RWPE1 (cell line): Measurements from ENCODE around the gene RNF157.

Experiments used
- CTCF ChIA-PET: fragments of 350-600 bp; sonication (Branson Sonifier 250); formaldehyde crosslinking; extraction: SDS; loops from one replicate; lab custom pipeline; 2021; lab: Yijun Ruan, JAX
- POLR2A ChIA-PET: fragments of 400-600 bp; formaldehyde crosslinking; extraction: SDS; loops from one replicate; lab custom pipeline; 2020; ENCODE audit warnings: antibody characterized with exemption; ENCODE audit not compliant: low non-redundant PET; lab: Yijun Ruan, JAX
- DNase-seq: peaks from one replicate; pipeline ENCODE4 v3.0.0; 2012; ENCODE audit warnings: low spot score
- H3K27ac ChIP-seq: fragments of 450-650 bp; 2 replicates; pipeline ENCODE4 v1.5.1; 2017
- TF ChIP-seq, protein P1 (sequence below): fragments of 450-650 bp; conservative IDR thresholded peaks from 2 replicates; pipeline ENCODE4 v1.5.1; 2017; ENCODE audit warnings: low read depth, mild to moderate bottlenecking

Gene RNF157

DNA sequence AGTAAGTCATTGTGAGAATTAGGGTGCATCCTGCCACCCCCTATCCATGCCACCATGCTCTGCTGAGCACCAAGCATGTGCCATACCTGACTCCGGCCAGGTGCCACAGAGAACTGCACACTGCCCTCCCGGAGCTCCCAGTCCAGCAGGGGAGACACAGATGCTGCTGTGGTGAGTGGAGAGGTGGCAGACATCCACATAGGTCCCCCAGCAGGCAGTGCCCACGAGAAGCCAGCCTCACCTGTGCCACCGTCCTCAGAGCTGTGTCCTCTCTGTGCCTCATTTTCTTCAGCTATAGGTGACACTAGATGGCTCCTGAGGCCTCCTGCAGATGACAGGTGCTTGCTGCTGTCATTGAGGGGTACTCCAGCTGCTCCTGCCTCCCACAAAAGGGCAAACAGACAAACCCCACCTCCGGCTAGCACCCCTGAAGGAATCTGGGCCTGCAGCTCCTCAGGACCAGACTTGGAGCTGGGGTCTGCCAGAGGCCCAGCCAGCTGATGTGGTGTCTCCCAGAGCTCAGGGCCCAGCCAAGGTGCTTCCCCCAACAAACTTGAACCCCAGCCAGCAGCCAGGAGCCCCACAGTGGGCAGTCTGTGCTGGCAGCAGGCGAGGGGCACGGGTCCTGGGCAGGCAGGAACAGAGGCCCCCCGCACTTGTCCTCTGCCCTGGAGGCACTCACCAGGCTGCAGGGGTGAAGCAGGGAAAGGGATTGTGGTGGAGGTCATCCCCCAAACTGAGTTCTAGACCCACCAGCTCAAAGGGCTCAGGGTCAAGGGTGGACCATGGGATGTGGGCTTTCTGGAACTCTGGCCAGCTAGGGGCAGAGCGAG lies 116.3 kb downstream of the RNF157 start:
- CTCF ChIA-PET, result interaction anchor here (0.5 to 5.1 kb wide), 3 partner anchors 57 to 155 kb away, joined by 3 to 60 read pairs (median 4); no protein-coding TSS in a partner anchor
- no peak for DNase-seq
- TF ChIP-seq, protein P1, sequence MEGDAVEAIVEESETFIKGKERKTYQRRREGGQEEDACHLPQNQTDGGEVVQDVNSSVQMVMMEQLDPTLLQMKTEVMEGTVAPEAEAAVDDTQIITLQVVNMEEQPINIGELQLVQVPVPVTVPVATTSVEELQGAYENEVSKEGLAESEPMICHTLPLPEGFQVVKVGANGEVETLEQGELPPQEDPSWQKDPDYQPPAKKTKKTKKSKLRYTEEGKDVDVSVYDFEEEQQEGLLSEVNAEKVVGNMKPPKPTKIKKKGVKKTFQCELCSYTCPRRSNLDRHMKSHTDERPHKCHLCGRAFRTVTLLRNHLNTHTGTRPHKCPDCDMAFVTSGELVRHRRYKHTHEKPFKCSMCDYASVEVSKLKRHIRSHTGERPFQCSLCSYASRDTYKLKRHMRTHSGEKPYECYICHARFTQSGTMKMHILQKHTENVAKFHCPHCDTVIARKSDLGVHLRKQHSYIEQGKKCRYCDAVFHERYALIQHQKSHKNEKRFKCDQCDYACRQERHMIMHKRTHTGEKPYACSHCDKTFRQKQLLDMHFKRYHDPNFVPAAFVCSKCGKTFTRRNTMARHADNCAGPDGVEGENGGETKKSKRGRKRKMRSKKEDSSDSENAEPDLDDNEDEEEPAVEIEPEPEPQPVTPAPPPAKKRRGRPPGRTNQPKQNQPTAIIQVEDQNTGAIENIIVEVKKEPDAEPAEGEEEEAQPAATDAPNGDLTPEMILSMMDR, result no peak
- no peak overlapping the region for H3K27ac ChIP-seq
- POLR2A ChIA-PET, result no interaction called here

DNA sequence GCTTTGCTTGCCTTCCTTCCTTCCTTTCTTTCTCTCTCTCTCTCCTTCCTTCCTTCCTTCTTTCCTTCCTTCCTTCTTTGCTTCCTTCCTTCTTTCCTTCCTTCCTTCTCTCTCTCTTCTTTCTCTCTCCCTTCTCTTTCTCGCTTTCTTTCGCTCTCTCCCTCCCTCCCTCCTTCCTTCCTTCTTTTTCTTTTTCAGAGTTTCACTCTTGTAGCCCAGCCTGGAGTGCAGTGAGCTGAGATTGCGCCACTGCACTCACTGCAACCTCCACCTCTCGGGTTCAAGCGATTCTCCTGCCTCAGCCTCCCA lies 117.1 kb downstream of the RNF157 start:
- CTCF ChIA-PET, result interaction anchor here (2.5 to 5.1 kb wide), 2 partner anchors 58 to 156 kb away, joined by 23 to 60 read pairs; no protein-coding TSS in a partner anchor

DNA sequence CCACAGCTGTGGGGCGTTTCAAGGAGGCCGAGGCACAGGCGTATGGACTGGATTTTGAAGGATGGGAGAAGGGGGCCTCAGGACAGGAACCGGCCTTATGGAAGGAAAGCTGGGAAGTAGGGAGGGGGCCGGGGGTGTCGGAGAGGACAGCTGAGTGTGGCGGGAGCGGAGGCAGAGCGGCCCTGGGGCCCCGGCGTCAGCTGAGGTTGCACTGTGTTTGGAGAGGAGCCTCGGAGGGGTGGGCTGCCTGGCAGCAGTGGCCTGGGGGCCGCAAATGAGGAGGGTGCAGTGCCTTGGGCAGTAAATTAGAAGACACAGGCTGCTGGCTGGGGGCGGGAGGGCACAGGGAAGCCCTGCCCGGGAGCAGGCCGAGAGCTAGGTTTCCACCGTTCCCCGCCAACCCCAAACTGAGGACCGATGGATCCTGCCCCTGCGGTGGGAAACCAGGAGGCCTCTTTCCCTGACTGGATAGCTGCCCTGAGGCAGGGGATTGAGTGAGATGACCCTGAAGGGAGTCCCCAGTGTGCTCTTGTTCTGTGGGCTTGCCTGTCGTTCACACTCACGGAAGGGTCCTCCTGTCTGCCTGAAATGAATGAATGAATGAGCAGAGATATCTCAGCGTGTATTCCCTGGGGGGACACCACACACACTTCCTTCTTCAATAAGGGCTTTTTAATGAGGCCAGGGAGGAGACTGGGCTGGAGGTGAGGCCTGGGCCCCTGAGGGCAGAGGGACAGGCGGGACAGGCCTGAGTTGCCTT lies 117.7 kb downstream of the RNF157 start:
- CTCF ChIA-PET, result interaction anchor here (1.1 to 5.1 kb wide), 5 partner anchors 18 to 157 kb away, joined by 4 to 60 read pairs (median 7); no protein-coding TSS in a partner anchor
- TF ChIP-seq, protein P1, result no peak
- DNase-seq, result no peak
- POLR2A ChIA-PET, result no interaction called here
- H3K27ac ChIP-seq, result no peak overlapping the region

More for the DNA sequence above, 117.1 kb downstream of the RNF157 start:
- no peak overlapping the region for H3K27ac ChIP-seq
- no peak for DNase-seq
- TF ChIP-seq, protein P1, result no peak
- POLR2A ChIA-PET, result no interaction called here

DNA sequence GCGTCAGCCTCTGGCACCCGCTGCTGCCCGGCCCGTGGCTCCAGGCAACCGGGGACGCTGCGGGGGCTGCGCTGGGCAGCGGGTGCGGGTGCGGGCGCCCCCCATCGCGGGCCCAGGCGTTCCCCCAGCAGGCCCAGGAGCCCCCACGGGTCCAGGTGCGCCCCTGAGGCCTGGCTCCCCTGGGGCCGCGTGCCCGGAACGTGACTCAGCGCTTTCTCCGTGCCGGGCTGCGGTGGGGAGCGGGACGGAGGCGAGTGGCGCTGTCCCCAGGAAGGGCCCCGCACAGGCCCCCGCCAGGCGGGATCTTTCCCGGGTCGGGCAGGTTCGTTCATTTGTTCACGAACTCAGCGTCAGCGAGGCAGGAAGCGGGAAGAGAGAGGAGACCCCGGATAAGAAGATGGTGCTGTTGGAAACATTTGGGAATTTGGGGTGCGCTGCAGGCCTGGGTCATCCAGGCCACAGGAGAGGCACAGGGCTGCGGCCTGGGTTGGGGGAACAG lies 118.3 kb downstream of the RNF157 start:
- CTCF ChIA-PET, result interaction anchor here (0.7 to 5.1 kb wide), 18 partner anchors 9 to 173 kb away, joined by 3 to 60 read pairs (median 4); partner anchors contain the start of genes FOXJ1 and UBALD2
- POLR2A ChIA-PET, result no interaction called here
- H3K27ac ChIP-seq, result no peak overlapping the region
- DNase-seq, result no peak
- TF ChIP-seq, protein P1, result no peak

DNA sequence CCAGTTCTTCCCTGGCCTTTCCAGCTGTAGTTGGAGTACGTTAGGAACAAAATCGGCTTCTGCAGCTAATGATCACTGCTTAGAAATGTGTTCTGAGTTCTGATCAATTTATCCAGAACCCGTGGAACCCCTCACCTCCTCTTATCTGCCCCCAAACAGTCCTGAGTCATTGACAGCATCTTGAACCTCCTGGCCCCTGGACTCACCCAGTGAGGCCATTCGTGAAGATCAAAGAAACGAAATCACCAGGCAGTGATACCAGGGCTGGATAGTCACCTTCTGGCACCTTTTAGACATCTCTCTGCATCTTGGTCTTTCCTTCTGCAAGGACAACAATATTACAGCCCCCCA lies 119.7 kb downstream of the RNF157 start:
- no peak overlapping the region for H3K27ac ChIP-seq
- CTCF ChIA-PET, result interaction anchor here (0.7 to 5.1 kb wide), 11 partner anchors 16 to 338 kb away, joined by 3 to 60 read pairs (median 4); partner anchors contain the start of gene UBALD2
- TF ChIP-seq, protein P1, result no peak
- DNase-seq, result no peak
- POLR2A ChIA-PET, result interaction anchor here (0.6 kb wide), 1 partner anchor 26 kb away, joined by 3 read pairs; no protein-coding TSS in a partner anchor
